Smooth muscle cell of the brain vasculature (primary cell): Measurements from ENCODE around the gene AICDA.
"Not testable (repeated sequence)": the region's sequence is repeated elsewhere in the genome, so short reads cannot be mapped to it uniquely, and the experiment has no call there.

Experiments used
- DNase-seq: peaks from one replicate; pipeline ENCODE4 v3.0.0-alpha.2; 2012; ENCODE audit warnings: low read depth, low spot score

Gene AICDA

DNA sequence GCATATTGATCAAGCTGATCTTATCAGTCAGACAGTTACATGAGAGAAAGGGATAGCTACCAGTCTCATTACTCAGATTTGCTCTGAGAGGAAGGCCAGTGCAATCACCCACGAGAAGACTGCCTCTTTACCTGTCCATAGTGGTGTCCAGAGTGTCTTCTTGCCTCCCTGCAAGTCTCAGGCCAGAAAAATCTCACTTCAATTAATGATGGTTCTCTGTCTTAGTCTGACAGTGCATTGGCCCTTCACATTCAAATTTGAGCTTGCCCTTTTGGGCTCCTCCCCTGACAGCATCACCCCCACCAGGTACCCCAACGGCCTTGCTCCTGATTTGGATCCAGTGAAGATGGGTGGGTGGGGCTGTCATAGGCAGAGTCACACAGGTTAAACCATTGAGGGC lies at the start of gene AICDA:
AICDA (minus strand) TSS at position 231 of the 400 bp plus-strand sequence; CDS start at position 139, 92 bp downstream.
- no peak for DNase-seq

GRCh38 chr12:8661751-8662150 lies 49.1 kb upstream of the AICDA start:
- DNase-seq, result no peak

- DNase-seq, result no peak
Measured at GRCh38 chr12:8661016-8661415, 48.4 kb upstream of the AICDA start.

GRCh38 chr12:8658346-8658745 lies 45.7 kb upstream of the AICDA start:
- no peak for DNase-seq

DNA sequence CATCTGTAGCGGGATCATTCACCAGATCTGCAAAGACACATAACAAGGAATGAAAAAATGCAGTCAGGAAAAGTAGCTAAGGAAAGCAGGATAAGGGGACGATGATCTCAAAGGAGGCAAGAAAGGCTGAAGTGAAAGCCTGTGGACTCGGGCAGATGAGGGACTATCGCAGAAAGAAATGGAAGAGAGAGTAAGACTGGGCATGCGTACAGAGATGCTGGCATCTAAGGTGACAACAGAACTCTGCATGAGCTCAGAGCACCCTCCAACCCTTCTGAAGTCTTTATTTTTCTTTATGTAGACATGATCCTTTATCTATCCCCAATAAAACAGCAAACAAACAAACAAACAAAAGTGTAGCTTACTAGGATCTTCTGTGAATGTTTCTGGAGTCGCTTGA lies 42.8 kb upstream of the AICDA start:
- no peak for DNase-seq

DNA sequence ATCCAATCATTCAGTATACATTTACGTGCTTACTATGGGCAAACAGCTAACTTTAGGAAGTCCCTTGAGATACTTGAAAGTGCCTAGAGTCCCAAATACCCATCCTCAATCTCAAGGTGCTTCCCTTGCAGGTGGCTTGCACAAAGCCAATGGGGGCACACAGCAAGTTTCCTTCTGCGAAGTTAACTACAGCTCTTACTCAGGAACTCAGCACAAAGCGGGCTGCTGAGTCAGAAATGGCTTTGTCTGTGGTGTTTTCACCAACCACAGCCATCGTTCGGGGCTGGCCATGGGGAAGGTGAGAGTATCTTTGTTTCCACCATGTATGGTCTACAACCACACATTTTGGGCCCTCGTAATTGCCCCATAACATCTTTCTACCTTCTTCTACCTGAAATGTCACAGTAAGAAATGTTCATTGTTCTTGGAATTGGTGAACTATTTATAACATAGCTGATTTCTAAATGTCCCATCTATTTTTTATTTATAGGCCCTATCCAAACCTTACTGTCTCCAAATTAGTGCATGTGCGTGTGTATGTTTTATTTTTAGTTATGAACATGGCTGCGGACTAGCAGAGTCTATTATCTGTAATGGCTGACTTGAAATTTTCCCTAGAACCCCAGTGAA lies 36.0 kb upstream of the AICDA start:
- no peak for DNase-seq

GRCh38 chr12:8647968-8648367 lies 35.3 kb upstream of the AICDA start:
- DNase-seq, result no peak

GRCh38 chr12:8644345-8645248 lies 31.9 kb upstream of the AICDA start:
- no peak for DNase-seq

DNA sequence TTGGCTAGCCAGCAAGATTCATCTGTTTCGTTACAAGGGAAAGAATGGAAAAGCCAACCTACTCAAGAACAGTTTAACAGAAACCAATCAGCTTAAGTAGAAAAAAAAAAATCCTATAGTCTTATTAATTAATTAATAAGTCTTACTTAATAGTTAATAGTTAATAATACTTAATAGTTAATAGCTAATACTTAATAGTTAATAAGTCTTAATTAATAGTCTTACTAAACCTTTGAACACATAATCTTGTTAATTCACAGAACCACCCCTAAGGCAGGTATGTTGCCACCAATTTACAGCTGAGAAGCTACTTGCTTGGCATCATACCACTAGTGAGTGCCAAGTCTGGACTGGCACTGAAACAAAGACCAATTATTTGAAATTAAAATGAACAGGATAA lies 30.1 kb upstream of the AICDA start:
- DNase-seq, result no peak

GRCh38 chr12:8639936-8640335 lies 27.3 kb upstream of the AICDA start:
- no peak for DNase-seq

GRCh38 chr12:8638951-8639350 lies 26.3 kb upstream of the AICDA start:
- no peak for DNase-seq

- DNase-seq, result no peak
Measured at GRCh38 chr12:8637666-8638065, 25.0 kb upstream of the AICDA start.

- DNase-seq, result no peak
Measured at GRCh38 chr12:8637244-8637643, 24.6 kb upstream of the AICDA start.

DNA sequence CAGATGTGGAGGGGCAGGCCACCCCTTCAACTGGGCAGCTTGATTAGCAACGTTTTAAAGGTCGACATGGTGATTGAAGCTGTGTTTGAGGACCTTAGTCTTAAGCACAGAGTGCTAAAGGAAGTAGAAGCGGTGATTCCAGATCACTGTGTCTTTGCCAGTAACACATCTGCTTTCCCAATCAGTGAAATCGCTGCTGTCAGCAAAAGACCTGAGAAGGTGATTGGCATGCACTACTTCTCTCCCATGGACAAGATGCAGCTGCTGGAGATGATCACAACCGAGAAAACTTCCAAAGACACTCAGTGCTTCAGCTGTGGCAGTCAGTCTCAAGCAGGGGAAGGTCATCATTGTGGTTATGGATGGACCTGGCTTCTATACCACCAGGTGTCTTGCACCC lies 23.9 kb upstream of the AICDA start:
- DNase-seq, result no peak

DNA sequence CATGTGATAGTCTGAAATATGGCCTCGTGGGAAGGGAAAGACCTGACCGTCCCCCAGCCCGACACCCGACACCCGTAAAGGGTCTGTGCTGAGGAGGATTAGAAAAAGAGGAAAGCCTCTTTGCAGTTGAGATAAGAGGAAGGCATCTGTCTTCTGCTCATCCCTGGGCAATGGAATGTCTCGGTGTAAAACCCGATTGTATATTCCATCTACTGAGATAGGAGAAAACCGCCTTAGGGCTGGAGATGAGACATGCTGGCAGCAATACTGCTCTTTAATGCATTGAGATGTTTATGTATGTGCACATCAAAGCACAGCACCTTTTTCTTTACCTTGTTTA lies 23.3 kb upstream of the AICDA start:
- not testable (repeated sequence) for DNase-seq

GRCh38 chr12:8635342-8636006 lies 22.8 kb upstream of the AICDA start:
- not testable (repeated sequence) for DNase-seq

DNA sequence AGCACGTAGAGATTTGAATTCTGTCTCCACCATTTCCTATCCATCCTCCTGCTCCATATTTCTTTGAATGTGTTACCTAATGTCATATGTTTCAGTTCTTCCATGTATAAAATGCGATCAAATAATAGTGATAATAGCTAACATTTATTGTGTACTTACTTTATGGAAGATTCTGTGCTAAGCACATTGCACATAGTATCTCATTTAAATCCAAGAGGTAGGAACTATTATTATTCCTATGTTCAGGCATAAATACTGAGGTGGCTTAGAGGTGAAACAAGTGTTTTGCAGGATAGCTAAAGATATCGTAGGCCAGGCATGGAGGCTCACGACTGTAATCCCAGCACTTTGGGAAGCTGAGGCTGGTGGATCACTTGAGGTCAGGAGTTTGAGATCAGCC lies 17.5 kb upstream of the AICDA start:
- DNase-seq, result no peak

DNA sequence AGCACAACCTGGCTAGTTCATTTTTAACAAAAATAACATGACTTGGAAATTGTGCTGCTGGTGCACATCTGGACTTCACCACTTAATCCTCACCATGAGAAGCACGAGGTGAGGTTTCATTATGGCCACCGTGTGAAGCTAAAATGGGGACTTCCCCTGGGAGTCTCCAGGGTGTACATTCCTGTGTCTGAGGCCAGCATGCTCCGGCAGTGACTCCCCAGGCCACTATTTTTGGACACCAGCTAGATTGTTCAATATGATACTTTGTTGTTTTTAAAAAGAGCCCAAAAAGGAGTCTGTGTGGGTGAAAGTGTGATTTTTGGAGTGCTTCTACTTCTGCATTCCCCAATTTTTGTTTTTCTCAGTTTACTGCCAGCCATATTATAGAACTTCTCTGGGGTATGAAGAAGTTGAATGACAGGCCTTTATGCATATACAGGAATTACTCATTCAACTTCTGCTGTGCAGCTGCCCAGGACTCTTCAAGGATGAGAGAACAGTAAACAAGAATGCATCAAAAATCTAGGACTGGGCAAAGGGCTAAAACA lies 16.9 kb upstream of the AICDA start:
- DNase-seq, result no peak

DNA sequence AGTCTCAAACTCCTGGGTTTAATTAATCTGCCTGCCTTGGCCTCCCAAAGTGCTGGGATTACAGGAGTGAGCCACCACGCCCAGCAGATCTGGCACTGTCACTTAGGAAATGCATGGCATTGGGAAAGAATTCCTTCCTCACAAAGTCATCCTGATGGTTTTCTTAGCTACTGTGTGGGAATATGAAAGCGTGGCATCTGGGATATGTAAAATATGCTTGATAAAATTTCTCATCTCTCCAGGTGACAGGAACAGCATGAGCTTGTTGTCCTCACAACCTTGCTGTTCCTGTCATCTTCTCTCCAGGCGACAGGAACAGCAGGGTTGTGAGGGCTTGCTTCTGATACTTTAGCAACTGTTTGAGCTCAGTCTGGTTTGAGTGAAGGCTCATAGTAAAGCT lies 16.1 kb upstream of the AICDA start:
- DNase-seq, result no peak

DNA sequence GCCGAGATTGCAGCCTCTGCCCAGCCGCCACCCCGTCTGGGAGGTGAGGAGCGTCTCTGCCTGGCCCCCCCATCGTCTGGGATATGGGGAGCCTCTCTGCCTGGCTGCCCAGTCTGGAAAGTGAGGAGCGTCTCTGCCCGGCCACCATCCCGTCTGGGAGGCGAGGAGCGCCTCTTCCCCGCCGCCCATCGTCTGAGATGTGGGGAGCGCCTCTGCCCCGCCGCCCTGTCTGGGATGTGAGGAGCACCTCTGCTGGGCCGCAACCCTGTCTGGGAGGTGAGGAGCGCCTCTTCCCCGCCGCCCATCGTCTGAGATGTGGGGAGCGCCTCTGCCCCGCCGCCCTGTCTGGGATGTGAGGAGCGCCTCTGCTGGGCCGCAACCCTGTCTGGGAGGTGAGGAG lies 12.1 kb upstream of the AICDA start:
- not testable (repeated sequence) for DNase-seq

DNA sequence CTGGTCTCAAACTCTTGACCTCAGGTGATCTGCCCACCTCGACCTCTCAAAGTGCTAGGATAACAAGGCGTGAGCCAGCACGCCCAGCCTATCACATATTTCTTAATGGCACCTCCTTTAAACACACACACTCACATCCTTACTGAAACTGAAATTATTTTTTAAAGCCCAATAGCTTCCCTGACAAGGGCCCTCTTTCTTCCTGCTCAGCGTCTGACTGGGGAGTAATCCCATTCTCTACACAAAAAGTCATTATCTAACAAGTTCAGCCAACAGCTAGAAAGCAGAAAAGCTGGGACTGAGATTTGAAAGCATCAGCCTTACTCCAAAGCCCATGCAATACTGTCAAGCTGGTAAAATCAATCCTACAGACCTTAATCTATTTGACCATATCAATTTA lies 10.0 kb upstream of the AICDA start:
- DNase-seq, result no peak

GRCh38 chr12:8615206-8615605 lies 2.5 kb upstream of the AICDA start:
- no peak for DNase-seq
